Left forelimb (tissue), 1 donor: ENCODE measurements around the gene ADAT3.

Source experiments
- DNase-seq: peaks from one replicate; pipeline ENCODE4 v3.0.0-alpha.2; 2018; ENCODE audit warnings: low spot score

ADAT3 gene

DNA sequence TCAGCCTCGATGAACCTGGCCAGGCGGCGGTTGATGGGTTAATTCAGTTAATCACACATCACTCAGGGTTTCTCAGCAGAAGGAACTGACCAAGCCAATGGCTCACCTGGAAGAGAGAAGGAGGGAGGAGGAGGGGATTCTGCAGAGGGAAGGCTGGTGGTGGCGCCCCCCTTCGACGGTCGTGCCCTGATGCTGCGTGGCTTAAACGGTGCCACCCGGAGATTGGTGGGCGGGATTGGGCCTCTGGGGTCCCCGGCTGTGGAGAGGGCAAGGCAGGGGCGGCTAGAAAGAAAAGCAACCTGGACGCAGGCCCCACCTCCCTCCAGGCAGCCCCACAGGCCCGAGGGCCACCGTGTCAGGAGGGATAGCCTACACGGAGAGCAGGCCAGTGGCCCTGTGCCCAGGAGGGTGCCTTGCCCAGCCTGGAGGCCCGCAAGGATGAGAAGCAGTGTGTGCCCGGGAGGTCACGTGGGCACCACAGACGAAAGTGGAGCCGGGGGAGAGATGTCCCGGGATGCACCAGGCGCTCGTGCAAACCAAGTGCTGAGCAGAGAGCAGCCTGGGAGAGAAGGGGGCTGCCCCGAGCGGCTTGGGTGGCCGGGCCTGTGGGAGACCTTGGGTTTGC lies 51.8 kb downstream of the ADAT3 start:
- no peak for DNase-seq

GRCh38 chr19:1957562-1958248 lies 52.5 kb downstream of the ADAT3 start:
- DNase-seq = no peak

- DNase-seq = no peak
These were observed 54.9 kb downstream of the ADAT3 start for GRCh38 chr19:1959928-1960589.

GRCh38 chr19:1961000-1961883 lies 56.0 kb downstream of the ADAT3 start:
- DNase-seq = no peak

DNA sequence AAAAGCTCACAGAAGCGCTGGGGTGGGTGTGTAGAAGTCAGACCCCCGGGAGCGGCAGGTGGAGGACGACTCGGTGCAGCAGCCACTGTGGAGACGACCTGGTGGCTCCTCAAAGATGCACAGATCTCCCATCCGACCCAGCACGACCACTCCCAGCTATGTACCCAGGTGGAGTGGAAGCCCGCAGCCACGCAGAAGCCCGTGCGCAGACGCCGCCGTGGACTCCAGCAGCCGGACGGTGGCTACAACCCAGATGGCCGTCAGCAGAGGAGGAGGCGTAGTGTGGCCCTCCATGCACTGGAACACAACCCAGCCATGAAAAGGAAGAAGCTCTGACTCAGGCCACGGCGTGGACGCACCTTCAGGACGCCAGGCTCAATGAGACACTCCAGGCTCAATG lies 57.5 kb downstream of the ADAT3 start:
- DNase-seq = no peak
